ENCODE data around the gene YY1. TPM values are rescaled to one million over a fixed set of nuclear protein-coding genes. Genes with fewer than 3 reads are reported as not detected.
A peak's percentile ranks its signal among the peaks of the same experiment; 100 is the strongest.

The YY1 gene
- total RNA-seq, 4 donors from 2014 or later = 39.3 to 48.7 (median 43.7) TPM

- ATAC-seq = no peak
- in situ Hi-C loops (cut with MboI; ENCODE audit: low sequenced_read_pairs in 4 of 4) = no loop called here
- H3K27ac ChIP-seq = peak overlapping the region; percentile 94 to 100 (median 96)
- H3K4me1 ChIP-seq = peaks cover 51 to 55% of the 10 kb centered on the region in 2 donors
- no peak for TF ChIP-seq POLR2A (IDR thresholded peaks at IDR 0.05)
- TF ChIP-seq, protein P1, sequence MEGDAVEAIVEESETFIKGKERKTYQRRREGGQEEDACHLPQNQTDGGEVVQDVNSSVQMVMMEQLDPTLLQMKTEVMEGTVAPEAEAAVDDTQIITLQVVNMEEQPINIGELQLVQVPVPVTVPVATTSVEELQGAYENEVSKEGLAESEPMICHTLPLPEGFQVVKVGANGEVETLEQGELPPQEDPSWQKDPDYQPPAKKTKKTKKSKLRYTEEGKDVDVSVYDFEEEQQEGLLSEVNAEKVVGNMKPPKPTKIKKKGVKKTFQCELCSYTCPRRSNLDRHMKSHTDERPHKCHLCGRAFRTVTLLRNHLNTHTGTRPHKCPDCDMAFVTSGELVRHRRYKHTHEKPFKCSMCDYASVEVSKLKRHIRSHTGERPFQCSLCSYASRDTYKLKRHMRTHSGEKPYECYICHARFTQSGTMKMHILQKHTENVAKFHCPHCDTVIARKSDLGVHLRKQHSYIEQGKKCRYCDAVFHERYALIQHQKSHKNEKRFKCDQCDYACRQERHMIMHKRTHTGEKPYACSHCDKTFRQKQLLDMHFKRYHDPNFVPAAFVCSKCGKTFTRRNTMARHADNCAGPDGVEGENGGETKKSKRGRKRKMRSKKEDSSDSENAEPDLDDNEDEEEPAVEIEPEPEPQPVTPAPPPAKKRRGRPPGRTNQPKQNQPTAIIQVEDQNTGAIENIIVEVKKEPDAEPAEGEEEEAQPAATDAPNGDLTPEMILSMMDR (IDR thresholded peaks at IDR 0.05 in 4 of 5, conservative IDR thresholded peaks at IDR 0.05 in 1 of 5) = no peak
- intact Hi-C loops (cut with DNase I; ENCODE audit: low total_unique reads) = loop anchor here (2.0 to 5.0 kb wide), 3 partner anchors 46 to 78 kb away; partner anchors contain the start of gene SLC25A29
- H3K27me3 ChIP-seq = no peaks in the 10 kb centered on the region
- DNase-seq = no peak
- no peaks in the 10 kb centered on the region for H3K36me3 ChIP-seq
- no peaks in the 10 kb centered on the region for H3K9me3 ChIP-seq
- H3K4me3 ChIP-seq = peak overlapping the region; percentile 62 to 87 (median 74)
These were observed 2.3 kb downstream of the YY1 start for GRCh38 chr14:100241279-100241678.

DNA sequence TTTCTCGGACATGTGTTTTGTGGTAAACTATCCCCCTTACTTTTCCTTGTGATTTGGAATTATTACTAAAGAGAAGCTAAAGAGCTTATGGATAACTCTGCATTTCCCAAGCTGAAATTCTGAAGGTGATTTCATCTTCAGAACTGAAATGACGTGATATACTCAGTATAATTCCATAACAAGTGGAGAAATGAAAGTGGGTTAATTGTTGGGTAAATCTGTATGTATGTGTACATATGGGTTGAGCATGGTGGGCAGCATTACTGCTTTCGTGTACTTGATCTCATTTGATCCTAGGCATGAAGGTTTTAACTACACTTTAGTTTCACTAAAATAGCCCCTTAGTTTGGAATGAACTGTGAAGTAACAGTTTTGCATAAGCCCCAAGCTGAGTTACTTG is 4.1 kb downstream of the YY1 start:
- Histone ChIP-seq H3K9me3 (no peaks in the 10 kb centered on the region), H3K36me3 (no peaks in the 10 kb centered on the region), H3K4me1 (peaks cover 50 to 53% of the 10 kb centered on the region in 2 donors), H3K27me3 (no peaks in the 10 kb centered on the region), H3K4me3 (no peak overlapping the region), H3K27ac (peak overlapping the region in 2 of 4 donors; percentile 9 to 19)
- intact Hi-C loops (cut with DNase I; ENCODE audit: low total_unique reads) (loop anchor here (5.0 kb wide), 1 partner anchor 44 kb away; no protein-coding TSS in a partner anchor), in situ Hi-C loops (cut with MboI; ENCODE audit: low sequenced_read_pairs in 4 of 4) (no loop called here)
- DNase-seq = no peak
- no peak for ATAC-seq
- TF ChIP-seq, protein P1 (IDR thresholded peaks at IDR 0.05 in 4 of 5, conservative IDR thresholded peaks at IDR 0.05 in 1 of 5) = no peak
- TF ChIP-seq POLR2A (IDR thresholded peaks at IDR 0.05) = no peak

GRCh38 chr14:100246809-100247428 is 8.0 kb downstream of the YY1 start:
- Histone ChIP-seq H3K4me3 (no peak overlapping the region), H3K9me3 (no peaks in the 10 kb centered on the region), H3K4me1 (peaks cover 60 to 62% of the 10 kb centered on the region in 2 donors), H3K36me3 (no peaks in the 10 kb centered on the region), H3K27ac (peak overlapping the region in 1 of 4 donors; percentile 32), H3K27me3 (no peaks in the 10 kb centered on the region)
- no peak for DNase-seq
- no peak for TF ChIP-seq POLR2A (IDR thresholded peaks at IDR 0.05)
- TF ChIP-seq, protein P1 (IDR thresholded peaks at IDR 0.05 in 4 of 5, conservative IDR thresholded peaks at IDR 0.05 in 1 of 5) = peak in 4 of 5 experiments; percentile 17 to 67 (median 42)
- intact Hi-C loops (cut with DNase I; ENCODE audit: low total_unique reads) = no loop called here
- in situ Hi-C loops (cut with MboI; ENCODE audit: low sequenced_read_pairs in 4 of 4) = no loop called here
- peak; percentile 56 to 66 for ATAC-seq

- peaks cover 49 to 50% of the 10 kb centered on the region in 2 donors for H3K4me1 ChIP-seq
- in situ Hi-C loops (cut with MboI; ENCODE audit: low sequenced_read_pairs in 4 of 4) (no loop called here), intact Hi-C loops (cut with DNase I; ENCODE audit: low total_unique reads) (no loop called here)
- no peak overlapping the region for H3K27ac ChIP-seq
- no peak for ATAC-seq
- no peak overlapping the region for H3K4me3 ChIP-seq
- no peaks in the 10 kb centered on the region for H3K36me3 ChIP-seq
- TF ChIP-seq POLR2A (IDR thresholded peaks at IDR 0.05) = no peak
- TF ChIP-seq, protein P1 (IDR thresholded peaks at IDR 0.05 in 4 of 5, conservative IDR thresholded peaks at IDR 0.05 in 1 of 5) = no peak
- H3K27me3 ChIP-seq = no peaks in the 10 kb centered on the region
- no peaks in the 10 kb centered on the region for H3K9me3 ChIP-seq
- no peak for DNase-seq
These were observed 12.0 kb downstream of the YY1 start for GRCh38 chr14:100250732-100251465.
